ENCODE results near the gene MAP4K4.

The MAP4K4 gene

GRCh38 chr2:101781791-101782426, 84.4 kb downstream of the MAP4K4 start:
- no peak for TF ChIP-seq CTCF (IDR thresholded peaks at IDR 0.05; ENCODE audit: low read depth, low read length)
- H3K4me3 ChIP-seq (ENCODE audit: low read depth, low read length), result no peak overlapping the region

GRCh38 chr2:101782427-101782792, 84.9 kb downstream of the MAP4K4 start:
- no peak overlapping the region for H3K4me3 ChIP-seq (ENCODE audit: low read depth, low read length)
- TF ChIP-seq CTCF (IDR thresholded peaks at IDR 0.05; ENCODE audit: low read depth, low read length), result no peak

GRCh38 chr2:101787097-101787496, 89.6 kb downstream of the MAP4K4 start:
- H3K4me3 ChIP-seq (ENCODE audit: low read depth, low read length), result no peak overlapping the region
- TF ChIP-seq CTCF (IDR thresholded peaks at IDR 0.05; ENCODE audit: low read depth, low read length), result no peak

GRCh38 chr2:101788565-101788964, 91.1 kb downstream of the MAP4K4 start:
- TF ChIP-seq CTCF (IDR thresholded peaks at IDR 0.05; ENCODE audit: low read depth, low read length), result no peak
- H3K4me3 ChIP-seq (ENCODE audit: low read depth, low read length), result no peak overlapping the region

- no peak for TF ChIP-seq CTCF (IDR thresholded peaks at IDR 0.05; ENCODE audit: low read depth, low read length)
- no peak overlapping the region for H3K4me3 ChIP-seq (ENCODE audit: low read depth, low read length)
Observed at GRCh38 chr2:101788995-101789970, 91.8 kb downstream of the MAP4K4 start.

- TF ChIP-seq CTCF (IDR thresholded peaks at IDR 0.05; ENCODE audit: low read depth, low read length), result no peak
- H3K4me3 ChIP-seq (ENCODE audit: low read depth, low read length), result no peak overlapping the region
Observed at GRCh38 chr2:101790416-101790815, 92.9 kb downstream of the MAP4K4 start.

GRCh38 chr2:101790857-101791256, 93.3 kb downstream of the MAP4K4 start:
- no peak for TF ChIP-seq CTCF (IDR thresholded peaks at IDR 0.05; ENCODE audit: low read depth, low read length)
- no peak overlapping the region for H3K4me3 ChIP-seq (ENCODE audit: low read depth, low read length)
